GM12874 (cell line): Measurements from ENCODE around the gene GRM7.

Source experiments
- CTCF ChIP-seq: IDR thresholded peaks from 2 replicates; pipeline ENCODE4 v1.5.1; 2011; ENCODE audit warnings: low read depth, mild to moderate bottlenecking, control low read depth, low read length, moderate library complexity; ENCODE audit not compliant: insufficient read depth

GRM7 gene

GRCh38 chr3:6860954-6861624, at the start of gene GRM7:
Gene GRM7, plus strand, starts transcription at chr3:6861115.
- TF ChIP-seq CTCF: no peak

GRCh38 chr3:6821411-6821810, 39.5 kb upstream of the GRM7 start:
- TF ChIP-seq CTCF: no peak

GRCh38 chr3:6825524-6825923, 35.4 kb upstream of the GRM7 start:
- TF ChIP-seq CTCF: no peak

- TF ChIP-seq CTCF: no peak
Measured at GRCh38 chr3:6827453-6827852, 33.5 kb upstream of the GRM7 start.

- no peak for TF ChIP-seq CTCF
Measured at GRCh38 chr3:6844723-6845122, 16.2 kb upstream of the GRM7 start.

GRCh38 chr3:6854184-6854583, 6.7 kb upstream of the GRM7 start:
- no peak for TF ChIP-seq CTCF

- no peak for TF ChIP-seq CTCF
Measured at GRCh38 chr3:6857510-6857909, 3.4 kb upstream of the GRM7 start.
